ENCODE results near the gene CABYR. TPM values are rescaled to one million over a fixed set of nuclear protein-coding genes. Genes with fewer than 3 reads are reported as not detected.

Gene CABYR
- total RNA-seq, 2 experiments from 2014 or later: 1.3 to 2.1 TPM

DNA sequence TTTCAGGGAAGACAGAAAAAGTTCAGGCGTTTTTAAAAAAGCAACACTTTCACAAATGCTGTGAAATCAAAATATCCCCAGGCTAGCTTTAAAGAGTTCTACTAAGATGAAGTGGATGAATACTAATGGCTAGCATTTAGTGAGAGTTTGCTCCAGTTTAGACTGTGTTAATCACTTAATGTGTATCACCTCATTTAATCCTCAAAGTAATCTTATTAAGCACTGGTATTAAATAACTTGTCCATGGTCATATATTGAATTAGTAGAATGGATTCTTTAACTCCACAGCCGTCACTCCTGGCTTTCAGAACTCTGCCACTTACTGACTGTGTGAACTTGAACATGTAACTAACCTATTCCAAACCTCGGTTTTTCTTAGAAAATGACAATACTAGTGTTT, 66.0 kb downstream of the CABYR start:
- DNase-seq (no peak), ATAC-seq (no peak)
- POLR2A ChIA-PET: no interaction called here
- peaks cover 2% of the 10 kb centered on the region for H3K27me3 Mint-ChIP-seq
- CTCF ChIA-PET: no interaction called here
- intact Hi-C loops (cut with micrococcal nuclease): no loop called here
- no peak overlapping the region for H3K27ac Mint-ChIP-seq
- H3K9me3 Mint-ChIP-seq: no peaks in the 10 kb centered on the region
- H3K4me1 Mint-ChIP-seq (ENCODE audit: low read depth): no peaks in the 10 kb centered on the region
- TF ChIP-seq, protein P1, sequence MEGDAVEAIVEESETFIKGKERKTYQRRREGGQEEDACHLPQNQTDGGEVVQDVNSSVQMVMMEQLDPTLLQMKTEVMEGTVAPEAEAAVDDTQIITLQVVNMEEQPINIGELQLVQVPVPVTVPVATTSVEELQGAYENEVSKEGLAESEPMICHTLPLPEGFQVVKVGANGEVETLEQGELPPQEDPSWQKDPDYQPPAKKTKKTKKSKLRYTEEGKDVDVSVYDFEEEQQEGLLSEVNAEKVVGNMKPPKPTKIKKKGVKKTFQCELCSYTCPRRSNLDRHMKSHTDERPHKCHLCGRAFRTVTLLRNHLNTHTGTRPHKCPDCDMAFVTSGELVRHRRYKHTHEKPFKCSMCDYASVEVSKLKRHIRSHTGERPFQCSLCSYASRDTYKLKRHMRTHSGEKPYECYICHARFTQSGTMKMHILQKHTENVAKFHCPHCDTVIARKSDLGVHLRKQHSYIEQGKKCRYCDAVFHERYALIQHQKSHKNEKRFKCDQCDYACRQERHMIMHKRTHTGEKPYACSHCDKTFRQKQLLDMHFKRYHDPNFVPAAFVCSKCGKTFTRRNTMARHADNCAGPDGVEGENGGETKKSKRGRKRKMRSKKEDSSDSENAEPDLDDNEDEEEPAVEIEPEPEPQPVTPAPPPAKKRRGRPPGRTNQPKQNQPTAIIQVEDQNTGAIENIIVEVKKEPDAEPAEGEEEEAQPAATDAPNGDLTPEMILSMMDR (IDR thresholded peaks at IDR 0.05): no peak
- no peak overlapping the region for H3K4me3 Mint-ChIP-seq
- H3K36me3 Mint-ChIP-seq (ENCODE audit: low read depth): no peaks in the 10 kb centered on the region

DNA sequence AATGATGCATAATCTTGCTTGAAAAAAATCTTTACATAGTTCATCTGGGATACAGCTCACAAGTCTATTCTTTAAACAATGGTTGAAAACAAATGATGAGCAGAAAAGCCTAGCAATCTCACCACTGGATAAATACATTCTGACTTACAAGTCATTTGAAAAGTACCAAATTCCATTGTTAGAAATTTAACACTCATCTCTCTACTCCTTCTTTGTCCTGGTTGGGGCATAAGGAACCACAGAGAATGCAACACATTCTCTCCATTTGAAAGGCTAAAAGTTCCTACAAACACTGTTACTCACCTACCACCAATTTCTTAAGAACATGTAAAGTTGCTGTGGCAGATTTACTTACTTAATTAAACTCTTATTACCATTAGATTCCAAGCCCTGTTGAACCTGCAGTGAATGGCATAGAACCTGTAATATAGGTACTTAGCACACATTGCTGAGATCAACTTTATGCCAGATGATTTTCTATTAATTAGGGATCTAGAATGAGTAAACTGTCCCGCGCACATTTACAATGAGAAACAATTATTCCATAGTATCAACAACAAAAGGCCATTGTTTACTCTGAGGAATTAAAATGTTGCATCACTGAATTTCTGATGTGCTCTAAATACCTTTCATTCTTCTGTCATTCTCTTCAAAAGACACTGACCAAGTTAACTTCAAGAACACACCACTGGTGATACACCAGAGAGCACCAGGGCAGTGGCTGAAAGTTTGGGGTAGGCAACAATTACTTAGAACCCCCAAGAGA, 69.6 kb downstream of the CABYR start:
- Mint-ChIP-seq H3K36me3 (ENCODE audit: low read depth) (no peaks in the 10 kb centered on the region), H3K9me3 (no peaks in the 10 kb centered on the region), H3K27me3 (peaks cover 2% of the 10 kb centered on the region), H3K4me1 (ENCODE audit: low read depth) (no peaks in the 10 kb centered on the region), H3K27ac (no peak overlapping the region), H3K4me3 (no peak overlapping the region)
- no peak for ATAC-seq
- ChIA-PET POLR2A (no interaction called here), CTCF (interaction anchor here (1.2 to 1.3 kb wide), 2 partner anchors 10 to 32 kb away, joined by 3 read pairs; no protein-coding TSS in a partner anchor)
- DNase-seq: no peak
- intact Hi-C loops (cut with micrococcal nuclease): no loop called here
- TF ChIP-seq, protein P1 (IDR thresholded peaks at IDR 0.05): no peak

DNA sequence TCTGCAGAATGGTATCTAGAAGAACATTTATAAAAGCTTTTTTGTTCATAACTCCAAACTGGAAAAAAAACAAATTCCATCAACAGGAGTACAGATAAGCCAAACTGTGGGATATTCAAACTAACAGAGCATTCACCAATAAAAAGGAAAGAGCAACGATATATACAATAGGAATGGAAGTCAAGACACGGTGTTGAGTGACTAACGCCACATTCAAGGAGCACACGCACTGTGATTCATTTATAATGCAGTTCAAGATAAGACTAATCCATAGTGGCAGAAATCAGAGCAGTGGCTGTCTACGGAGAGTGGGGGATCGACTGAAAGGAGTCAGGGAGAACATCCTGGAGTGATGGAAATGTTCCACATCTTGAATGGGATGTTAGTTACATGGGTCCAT, 70.7 kb downstream of the CABYR start:
- no peak for ATAC-seq
- H3K27ac Mint-ChIP-seq: no peak overlapping the region
- H3K4me1 Mint-ChIP-seq (ENCODE audit: low read depth): no peaks in the 10 kb centered on the region
- CTCF ChIA-PET: no interaction called here
- H3K9me3 Mint-ChIP-seq: no peaks in the 10 kb centered on the region
- H3K27me3 Mint-ChIP-seq: peaks cover 2% of the 10 kb centered on the region
- no peak overlapping the region for H3K4me3 Mint-ChIP-seq
- POLR2A ChIA-PET: no interaction called here
- DNase-seq: no peak
- intact Hi-C loops (cut with micrococcal nuclease): no loop called here
- no peaks in the 10 kb centered on the region for H3K36me3 Mint-ChIP-seq (ENCODE audit: low read depth)
- TF ChIP-seq, protein P1 (IDR thresholded peaks at IDR 0.05): no peak

Other genes with a start within 250 kb of the CABYR start
- 10 to 100 TPM; 37.9 to 43.0 TPM for gene TTC39C, start 124.3 kb upstream of the CABYR start, total RNA-seq